Activated T-helper 1 cell treated with Interleukin-2 at 50 U/mL for 16 hours (primary cell): ENCODE data around the gene SEPTIN6.
A peak's percentile ranks its signal among the peaks of the same experiment; 100 is the strongest.
"Not testable (repeated sequence)": the region's sequence is repeated elsewhere in the genome, so short reads cannot be mapped to it uniquely, and the experiment has no call there.

Experiments
- DNase-seq: peaks from one replicate; pipeline ENCODE4 v3.0.0-alpha.2; 2020; ENCODE audit warnings: low read depth

The SEPTIN6 gene

DNA sequence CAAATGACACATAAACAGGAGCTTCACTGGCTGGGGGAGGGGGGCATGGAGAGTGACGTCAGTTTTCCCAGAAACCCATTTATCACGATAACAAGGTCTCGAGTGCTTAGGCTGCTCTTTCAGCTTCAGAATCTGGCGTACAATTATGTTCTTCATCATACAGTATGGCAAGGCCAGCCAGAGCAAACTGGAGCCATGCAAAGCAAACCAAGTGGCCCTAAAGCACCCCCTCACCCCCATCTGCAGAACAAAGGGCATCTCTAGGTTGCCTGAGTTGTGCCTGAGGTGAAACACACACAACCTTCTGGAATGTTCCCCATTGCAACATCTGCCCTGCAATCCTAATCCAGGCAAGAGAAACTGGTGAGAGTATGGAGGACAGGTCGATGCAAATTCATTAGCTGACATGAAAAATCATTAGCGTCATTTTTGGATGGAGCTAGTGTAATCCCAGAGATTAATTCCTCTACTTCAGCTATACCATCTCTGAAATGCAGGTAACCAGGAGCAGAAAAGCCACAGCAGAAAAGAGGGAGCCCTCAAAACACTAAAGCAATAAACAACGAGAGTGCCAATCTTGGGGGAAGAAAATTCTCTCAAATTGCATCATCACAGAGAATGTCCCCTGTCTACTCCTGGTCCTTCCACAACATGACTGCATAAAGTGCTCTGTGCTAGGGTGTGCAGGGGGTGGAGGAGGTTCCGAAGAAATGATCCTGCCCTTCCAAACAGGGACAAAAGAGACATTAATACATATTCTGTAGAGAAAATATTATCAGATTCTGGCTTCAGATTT lies 1.8 kb downstream of the SEPTIN6 start:
- no peak for DNase-seq

DNA sequence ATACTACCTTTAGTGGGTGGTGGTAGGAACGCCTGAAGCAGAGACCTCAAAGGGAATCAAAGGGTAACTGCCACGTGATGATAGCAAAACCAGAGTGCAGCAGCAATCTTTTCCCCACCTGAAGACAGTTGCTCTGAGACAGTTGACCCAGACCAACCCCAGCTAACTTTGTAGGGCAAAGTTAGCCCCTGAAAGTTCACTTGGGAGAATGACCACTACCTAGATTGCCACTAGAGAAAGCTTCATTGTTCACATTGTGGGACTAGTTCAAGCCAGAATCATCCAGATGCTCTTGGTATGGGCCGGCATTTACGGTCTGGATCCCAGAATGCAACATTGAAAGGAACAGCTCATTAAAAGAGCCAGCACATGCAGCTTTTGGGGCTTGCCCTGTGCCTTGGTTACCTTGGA lies 4.1 kb downstream of the SEPTIN6 start:
- no peak for DNase-seq

DNA sequence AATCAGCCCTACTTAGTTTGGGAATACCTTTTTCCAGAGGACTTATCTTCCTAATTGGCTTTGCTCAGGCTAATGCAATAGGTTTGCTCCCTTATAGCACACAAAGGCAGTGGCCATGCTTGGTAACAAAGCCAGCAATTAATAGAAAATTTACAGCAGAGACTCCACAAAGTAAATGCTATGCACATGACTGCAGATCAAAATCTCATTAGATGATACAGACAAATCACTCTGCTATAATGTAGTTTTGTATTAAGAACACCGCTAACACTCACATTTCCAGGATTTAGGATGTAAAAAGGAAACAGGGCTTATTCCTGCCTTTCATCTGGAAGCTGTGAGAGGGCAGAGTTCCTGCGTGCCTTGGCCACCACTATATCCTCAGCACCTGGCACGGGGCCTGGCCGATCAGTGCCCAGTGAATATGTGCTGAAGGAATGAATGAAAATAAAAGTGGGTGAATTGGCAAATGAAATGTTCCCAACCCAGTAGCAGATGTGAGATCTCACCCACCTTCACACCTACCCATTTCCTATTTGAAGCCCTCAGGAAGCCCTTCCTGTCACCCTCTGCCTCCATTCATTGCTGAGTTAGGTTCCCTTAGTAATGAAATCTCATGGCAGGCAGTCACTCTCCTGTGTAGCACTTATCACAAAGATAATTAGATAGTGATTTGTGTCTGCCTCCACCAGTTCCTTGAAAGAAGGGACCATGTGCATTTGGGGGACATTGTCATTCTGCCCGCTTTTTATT lies 5.1 kb downstream of the SEPTIN6 start:
- no peak for DNase-seq

DNA sequence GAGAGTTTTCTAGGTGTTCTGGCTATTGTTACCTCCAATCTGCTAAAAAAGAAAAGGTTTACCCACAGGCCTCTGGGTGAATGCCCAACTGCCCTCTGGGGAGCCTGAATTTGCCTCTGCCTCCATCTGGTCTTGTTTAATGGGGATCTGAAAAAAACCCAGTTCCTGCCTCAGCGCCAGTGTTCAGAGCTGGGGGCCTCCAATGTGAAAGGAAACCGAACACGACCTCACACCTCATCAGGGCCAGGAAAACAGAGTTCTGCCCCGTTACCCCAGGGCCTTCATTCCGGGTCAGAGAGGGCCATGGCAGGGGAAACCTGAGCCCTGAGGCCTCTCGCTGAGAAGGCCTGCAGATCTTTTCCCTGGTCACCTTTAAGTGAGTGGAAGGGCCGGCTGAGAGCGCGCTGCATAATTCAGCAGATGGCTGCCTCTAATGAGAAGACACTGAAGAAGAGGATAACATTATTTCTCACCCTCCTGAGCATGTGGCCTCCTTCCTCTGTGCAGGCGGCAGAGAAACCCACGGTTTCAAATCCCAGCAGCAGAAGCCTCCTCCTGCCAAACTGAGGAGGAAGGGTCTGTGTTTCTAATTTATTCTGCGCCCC lies 6.8 kb downstream of the SEPTIN6 start:
- DNase-seq = no peak

DNA sequence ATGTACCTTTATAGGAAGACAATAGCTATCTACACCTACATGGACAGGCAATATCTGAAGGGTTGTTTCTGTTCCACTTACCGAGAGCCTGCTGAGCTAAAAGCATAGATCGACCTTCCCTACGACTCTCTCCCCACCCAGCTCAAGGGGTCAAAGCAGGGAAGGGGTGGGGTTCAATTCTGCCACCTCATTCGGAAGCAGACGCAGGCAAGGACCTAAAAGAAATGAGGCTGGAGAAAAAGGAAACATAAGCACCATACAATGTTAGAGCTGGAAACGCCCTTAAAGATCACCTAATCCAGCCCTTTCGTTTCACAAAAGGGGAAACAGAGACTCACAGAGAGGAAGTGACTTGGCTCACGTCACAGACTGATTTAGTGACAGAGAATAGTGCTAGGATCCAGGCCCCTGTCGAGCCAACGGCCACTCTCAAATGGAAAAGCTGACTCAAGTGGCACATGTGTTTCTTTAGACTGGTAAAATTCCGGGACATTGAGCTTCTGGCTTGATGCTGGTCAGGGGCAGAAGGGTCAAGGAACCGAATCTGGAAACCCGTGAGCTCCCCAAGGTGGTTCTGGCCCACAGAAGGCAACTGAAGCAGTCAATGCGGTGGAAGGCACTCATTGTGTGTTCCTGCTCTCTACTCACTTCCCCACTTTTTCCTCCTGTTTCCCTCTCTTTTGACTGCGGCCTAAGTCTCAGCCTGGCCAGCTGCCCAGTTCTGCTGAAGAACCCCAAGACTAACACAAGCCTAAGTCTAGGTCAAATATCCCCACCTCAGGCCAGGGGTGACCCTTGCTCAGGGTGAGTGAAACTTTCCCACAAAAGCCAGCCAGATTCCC lies 7.5 kb downstream of the SEPTIN6 start:
- DNase-seq = no peak

DNA sequence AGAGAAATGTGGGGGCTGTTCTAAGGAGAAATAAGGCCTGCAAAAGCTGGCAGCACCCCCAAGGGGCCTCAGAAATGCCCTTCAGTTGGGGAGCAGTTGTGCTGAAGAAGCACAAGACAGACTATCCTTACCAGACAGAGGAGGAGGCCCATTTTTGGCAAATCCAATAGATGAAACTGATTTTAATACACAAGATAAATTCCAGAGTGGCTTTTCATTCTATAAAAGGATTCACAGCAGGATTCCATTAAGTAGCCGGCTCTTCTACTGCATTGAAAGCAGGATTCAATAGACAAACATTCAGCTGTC lies 8.1 kb downstream of the SEPTIN6 start:
- DNase-seq = no peak

DNA sequence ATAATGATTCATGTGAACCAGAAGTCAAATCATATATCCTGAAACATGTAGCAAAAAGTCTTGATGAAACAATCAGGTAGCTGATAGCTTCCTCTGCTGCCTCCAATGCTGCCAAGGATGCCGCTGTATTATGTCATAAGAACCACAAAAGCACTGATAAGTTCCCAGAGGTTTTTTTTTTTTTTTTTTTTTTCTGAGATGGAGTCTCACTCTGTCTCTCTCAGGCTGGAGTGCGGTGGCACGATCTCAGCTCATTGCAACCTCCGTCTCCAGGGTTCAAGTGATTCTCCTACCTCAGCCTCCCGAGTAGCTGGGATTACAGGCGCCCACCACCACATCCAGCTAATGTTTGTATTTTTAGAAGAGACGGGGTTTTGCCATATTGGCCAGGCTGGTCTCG lies 8.7 kb downstream of the SEPTIN6 start:
- not testable (repeated sequence) for DNase-seq

DNA sequence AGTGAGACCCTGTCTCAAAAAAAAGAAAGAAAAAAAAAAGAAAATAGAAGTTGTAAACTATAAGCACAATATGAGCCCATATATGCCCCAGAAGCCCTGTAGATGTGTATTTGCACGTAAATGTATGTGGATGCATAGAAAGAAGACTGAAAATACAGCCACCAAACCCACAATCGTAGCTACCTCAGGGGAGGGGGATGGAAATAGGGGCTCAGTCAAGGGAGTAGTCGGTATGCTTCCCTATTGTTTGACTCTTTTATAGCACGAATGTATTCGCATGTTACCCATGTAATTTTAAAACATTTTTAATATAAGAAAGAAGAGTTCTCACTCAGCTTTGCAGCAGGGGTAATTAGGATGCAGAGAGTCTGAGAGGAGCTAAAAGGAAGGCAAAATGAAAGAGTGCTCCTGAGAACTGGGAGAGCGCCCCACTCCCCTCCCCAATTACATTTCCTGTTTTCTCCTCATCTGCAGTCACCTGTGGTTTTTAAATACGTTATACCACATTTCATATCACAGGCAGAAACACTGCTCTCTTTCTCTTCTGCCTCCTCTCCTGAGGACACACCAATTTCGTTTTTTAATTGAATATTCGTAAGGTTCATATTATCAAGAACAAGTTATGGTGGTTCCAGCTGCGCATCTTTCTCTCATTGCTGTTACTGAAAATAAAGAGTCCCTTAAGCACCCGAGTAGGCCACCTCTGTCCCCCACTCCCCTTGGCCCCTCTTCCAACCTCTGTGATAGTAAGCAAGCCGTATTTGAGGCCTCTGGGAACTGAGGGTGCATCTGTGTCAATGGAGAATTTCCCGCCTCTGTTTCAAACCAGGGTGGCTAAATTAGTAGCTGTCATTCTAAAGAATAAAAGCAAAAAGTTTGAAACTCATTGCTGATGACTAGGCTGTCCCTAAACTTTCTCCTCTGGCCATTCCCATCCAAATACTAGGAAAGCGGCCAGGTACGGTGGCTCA lies 10.7 kb downstream of the SEPTIN6 start:
- no peak for DNase-seq

DNA sequence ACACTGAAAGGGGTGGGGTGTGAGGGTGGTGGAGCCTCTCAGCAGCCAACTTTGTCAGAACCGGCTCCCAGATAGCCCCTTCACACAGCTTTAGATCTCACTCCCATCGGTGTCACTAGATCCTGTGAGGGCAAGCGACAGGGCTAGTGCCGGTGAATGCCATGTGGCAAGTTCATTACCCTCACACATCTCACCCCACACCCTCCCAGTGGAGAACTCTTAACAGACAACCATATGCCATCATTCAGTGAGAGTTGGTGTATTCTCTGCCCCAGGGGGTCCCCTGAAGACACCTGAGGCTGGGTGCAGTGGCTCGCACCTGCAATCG lies 15.3 kb downstream of the SEPTIN6 start:
- no peak for DNase-seq

DNA sequence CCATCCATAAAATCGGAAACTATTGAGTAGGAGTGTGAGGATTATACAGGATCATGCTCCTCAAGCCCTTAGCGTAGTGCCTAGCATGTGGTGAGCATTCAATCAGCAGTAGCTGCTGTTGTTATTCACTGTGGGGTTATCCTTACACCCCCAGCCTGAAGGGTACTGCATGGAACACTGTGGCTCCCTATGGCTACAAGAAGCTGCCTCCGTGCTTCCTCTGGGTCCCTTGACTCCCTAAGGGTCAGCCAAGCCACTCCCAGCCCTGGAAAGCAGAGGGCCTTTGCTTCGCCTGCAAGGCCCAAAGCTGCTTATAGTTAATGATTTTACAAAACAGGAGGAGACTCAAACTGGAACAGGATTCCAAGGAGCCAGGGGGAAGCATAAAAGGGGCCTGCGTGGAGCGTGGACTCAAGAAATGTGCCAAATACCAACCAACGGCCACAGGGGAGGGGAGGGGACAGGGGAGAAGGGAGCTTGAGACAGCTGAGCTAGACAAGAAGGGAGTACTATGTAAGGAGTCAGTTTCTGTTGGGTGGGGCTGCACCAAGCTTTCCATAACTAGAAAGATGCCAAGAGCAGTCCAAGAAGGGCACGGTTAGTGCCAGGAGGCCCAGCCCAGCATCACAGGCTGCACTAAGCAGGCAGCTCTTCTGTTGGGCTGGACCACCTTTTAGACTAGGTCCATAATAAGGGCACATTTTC lies 15.9 kb downstream of the SEPTIN6 start:
- DNase-seq = no peak

DNA sequence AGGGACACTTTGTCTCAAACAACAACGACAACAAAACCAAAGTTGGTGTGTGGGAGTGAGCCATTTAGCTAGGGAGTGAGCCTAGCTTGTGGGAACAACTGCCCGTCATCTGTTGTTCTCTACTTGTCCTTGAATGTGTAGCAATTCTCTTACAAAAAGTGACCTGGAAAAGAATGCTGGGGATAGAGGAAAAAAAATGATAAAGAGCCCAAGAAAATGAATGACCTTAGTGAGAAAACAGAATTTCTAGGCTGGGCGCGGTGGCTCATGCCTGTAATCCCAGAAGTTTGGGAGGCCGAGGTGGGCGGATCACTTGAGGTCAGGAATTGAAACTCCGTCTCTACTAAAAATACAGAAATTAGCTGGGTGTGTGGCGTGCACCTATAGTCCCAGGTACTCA lies 19.6 kb downstream of the SEPTIN6 start:
- no peak for DNase-seq

DNA sequence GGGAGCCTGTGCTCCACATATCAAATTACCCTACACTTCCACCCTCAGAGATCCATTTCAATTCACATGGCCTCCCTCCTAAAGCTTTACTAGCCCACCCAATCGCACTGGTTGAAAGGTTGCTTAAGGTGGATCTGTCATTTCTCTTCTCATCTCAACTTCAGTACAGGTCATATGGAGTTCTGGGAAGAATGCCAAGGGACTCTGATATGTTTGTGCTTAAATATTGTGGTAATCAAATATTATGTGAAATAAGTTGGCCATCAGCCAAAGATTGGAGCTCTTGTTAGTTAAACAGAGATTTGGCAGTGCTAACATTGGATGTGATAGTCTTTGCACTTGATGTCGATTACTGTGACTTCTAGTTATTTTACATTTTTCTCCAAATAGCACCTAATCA lies 20.5 kb downstream of the SEPTIN6 start:
- no peak for DNase-seq

DNA sequence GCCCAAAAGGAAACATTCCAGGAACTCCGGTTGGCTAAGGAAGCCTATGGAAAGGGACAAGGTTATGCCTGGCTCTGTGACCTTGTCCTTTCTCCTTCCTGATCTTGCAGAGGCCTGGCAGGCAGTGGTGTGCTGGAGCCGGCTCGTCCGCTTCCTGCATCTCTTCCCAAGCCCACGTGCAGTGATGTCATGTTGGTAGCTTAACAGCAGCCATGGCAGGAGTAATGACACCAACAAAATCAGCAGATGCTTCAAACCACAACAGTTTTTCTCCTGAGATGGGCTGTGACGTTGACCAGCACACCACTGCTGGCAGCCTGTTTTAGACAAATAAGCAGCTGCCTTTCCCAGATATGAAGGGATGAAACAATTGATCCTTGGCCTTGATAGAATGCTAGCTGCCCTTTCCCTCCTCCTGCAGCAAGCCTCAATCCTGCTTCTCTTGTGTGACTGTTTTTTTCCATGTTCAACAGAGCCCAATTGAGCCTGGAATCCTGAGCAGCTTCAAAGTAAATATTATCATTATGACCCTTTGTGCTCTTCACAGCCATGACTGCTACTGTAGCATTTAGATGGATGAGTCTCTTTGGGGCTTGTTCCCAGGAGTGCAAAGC lies 23.4 kb downstream of the SEPTIN6 start:
- no peak for DNase-seq

DNA sequence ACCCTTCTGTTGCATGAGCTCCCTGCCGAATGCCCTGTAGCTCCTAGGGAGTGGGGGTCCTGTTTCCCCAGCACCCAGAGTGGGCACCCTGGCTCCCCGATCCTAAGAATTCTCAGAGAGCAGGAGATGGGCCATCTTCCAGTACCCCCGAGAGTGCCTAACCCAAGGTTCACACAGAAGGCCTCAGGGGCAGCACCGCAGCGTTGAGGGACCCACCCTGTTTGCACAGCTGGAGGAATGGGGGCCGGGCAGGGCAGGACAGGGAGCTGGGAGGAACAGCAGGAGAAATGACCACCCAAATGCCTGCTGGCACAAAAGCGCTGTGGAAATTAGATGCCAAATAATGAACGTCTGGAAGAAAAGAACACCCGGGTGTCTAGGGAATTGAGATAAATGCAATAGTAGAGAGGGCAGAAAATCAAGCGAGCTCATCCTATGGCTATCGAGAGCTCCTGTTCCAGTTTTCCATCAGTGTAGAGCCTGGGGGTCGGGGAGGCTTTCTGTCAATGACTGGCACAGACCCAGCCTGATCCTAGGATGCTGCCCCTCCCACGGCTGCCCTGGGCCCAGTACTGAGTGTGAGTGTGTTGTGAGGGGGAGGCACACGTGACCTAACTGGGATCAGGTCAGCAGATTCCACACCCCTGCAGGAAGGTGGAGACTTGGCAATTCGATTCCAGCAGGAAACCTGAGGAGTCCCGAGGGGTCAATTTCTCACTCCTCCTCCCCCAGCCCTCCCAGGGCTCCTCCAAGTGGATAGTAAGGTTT lies 25.7 kb downstream of the SEPTIN6 start:
- DNase-seq = no peak

DNA sequence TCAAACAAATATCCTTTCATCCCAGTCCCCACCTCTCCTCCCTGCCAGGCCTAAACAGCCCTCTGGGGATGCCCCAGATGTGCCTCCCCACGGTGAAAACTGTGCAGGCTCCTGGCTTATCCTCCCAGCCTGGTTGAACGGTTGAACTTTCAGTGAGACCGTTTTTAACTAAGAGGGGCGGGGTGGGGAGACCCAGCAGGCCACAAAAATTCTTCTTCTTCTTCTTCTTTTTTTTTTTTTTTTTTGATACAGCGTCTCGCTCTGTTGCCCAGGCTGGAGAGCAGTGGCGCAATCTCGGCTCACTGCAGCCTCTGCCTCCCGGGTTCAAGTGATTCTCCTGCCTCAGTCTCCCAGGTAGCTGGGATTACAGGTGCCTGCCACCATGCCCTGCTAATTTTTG lies 28.1 kb downstream of the SEPTIN6 start:
- DNase-seq = not testable (repeated sequence)

DNA sequence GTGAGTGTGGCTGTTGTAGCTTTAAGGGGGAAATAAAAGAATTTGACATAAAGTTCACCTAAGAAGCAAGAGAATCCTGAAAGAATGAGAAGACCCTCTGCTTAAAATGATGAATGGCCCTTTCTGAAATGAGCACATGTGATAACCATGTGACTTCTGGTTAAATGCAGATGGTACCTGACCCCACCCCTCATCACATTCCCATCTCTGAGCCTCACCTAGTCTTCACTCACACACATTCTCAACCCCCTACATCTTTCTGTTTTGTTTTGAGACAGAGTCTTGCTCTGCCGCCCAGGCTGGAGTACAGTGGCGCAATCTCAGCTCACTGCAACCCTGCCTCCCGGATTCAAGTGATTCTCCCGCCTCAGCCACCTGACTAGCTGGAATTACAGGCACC lies 31.5 kb downstream of the SEPTIN6 start:
- DNase-seq = no peak

DNA sequence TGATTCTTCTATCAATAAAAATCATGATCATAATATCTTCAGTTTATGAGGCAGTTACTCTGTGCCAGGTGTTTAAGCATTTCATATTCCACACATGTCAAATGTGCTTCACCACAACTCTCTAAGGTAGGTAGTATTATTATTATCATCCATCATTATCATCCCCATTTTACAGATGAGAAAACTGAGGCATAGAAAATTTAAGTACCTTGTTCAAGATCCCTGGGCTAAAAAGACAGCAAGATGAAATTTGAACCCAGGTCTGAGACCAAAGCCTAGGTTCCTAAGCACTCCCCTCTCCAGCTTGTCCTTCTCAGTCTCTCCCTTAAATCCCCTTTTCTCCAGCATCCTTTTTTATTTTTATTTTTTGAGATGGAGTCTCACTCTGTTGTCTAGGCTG lies 33.4 kb downstream of the SEPTIN6 start:
- DNase-seq = no peak

DNA sequence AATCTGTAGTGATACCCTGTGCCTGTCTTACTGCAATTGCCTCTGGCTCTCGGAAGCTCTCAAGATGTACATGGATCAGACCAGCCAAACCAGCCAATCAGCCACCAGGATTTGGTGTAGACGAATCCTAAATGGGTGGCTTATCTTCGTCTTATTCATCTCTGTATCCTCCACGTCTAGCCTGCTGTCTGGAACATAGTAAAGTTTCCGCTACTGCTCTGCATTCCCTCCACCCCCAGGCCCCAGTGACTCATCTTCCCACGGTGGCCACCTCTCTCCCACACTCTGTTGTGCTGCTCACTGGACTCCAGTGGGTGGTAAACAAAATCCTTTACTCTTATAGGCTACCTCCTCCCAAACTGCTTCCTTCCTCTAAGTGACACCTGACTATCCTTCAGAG lies 37.8 kb downstream of the SEPTIN6 start:
- peak; percentile 22 for DNase-seq

DNA sequence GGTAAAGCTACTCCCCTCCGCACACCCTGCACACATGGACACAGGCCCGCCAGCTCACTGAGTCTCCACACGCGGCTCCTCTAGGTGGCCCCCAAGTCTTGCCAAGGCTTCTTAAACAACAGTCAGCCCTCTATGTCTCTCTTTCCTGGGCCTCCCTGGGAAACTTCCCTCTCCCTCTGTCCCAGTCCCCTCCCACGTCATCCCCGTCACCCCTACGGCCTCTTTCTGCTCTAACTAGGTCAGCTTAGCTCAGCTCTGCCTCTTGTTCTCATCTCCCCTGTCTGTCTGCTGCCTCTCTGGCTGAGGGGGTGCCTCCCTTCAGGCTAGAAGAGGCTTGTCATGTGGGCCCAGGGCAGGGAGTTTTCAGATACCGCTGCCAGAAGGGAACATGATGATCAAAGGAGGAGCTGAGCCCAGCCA lies 38.8 kb downstream of the SEPTIN6 start:
- DNase-seq = no peak

DNA sequence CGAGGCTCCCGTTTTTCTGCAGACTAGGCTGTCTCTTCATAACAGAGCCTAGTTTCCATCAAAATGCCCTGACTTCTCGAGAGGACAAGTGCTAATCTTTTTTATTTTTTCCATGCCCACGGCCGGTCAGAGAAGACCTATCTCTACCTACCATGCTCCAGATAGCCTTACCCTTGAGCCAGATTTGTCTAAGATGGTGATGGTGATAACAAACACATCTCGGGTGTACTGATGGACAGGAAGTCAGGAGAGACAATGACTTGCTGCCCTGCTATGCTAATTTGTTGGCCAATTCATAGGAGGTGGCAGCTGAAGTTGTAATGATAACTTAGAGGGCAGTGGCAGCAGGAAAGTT lies 44.6 kb downstream of the SEPTIN6 start:
- no peak for DNase-seq
